ENCODE data around the gene SORCS3. TPM values are rescaled to one million over a fixed set of nuclear protein-coding genes. Genes with fewer than 3 reads are reported as not detected.

SORCS3 gene
- total RNA-seq, 6 experiments from 2014 or later = not detected

GRCh38 chr10:104910712-104911111 is 269.6 kb downstream of the SORCS3 start:
- no peak for TF ChIP-seq POLR2A (IDR thresholded peaks at IDR 0.05)
- TF ChIP-seq CTCF (IDR thresholded peaks at IDR 0.05) = no peak
- intact Hi-C loops (cut with DNase I) = no loop called here
- Histone ChIP-seq H3K4me1 (no peaks in the 10 kb centered on the region), H3K36me3 (no peaks in the 10 kb centered on the region), H3K27me3 (no peaks in the 10 kb centered on the region), H3K27ac (no peak overlapping the region), H3K4me3 (no peak overlapping the region), H3K9me3 (no peaks in the 10 kb centered on the region)
- 40% methylated on average over 1 of the region's 3 CpGs for WGBS (ENCODE audit: insufficient coverage, low coverage, low lambda C conversion rate, missing lambda C conversion rate)
- ATAC-seq = no peak
- DNase-seq = no peak

GRCh38 chr10:104913390-104913789 is 272.3 kb downstream of the SORCS3 start:
- intact Hi-C loops (cut with DNase I) = no loop called here
- no peak for DNase-seq

DNA sequence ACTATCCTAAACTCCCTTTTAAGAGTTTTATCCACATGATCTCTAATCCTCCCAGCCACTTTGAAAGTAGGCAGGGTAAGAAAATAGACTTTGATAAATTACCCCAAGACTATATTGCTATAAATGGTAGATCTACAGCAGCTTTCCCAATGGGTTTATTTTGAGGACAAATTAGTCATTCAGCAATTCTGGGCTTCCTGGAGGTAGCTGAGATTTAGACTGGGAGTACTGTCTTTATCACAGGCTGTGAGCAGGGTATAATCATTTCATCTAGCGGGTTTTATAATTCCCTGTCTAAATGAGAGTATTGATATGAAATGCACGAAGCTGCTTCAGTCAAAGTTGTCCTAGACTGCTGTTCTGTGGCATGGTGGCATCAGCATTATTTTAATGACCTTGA is 279.4 kb downstream of the SORCS3 start:
- Histone ChIP-seq H3K4me1 (no peaks in the 10 kb centered on the region), H3K27me3 (no peaks in the 10 kb centered on the region), H3K9me3 (no peaks in the 10 kb centered on the region), H3K36me3 (no peaks in the 10 kb centered on the region), H3K27ac (no peak overlapping the region), H3K4me3 (no peak overlapping the region)
- WGBS (ENCODE audit: insufficient coverage, low coverage, low lambda C conversion rate, missing lambda C conversion rate) = 60% methylated on average over 2 of the region's 2 CpGs
- TF ChIP-seq CTCF (IDR thresholded peaks at IDR 0.05) (no peak), POLR2A (IDR thresholded peaks at IDR 0.05) (no peak)
- DNase-seq = no peak
- intact Hi-C loops (cut with DNase I) = no loop called here
- ATAC-seq = no peak

More at GRCh38 chr10:104913390-104913789, 272.3 kb downstream of the SORCS3 start:
- no peak for ATAC-seq
- Histone ChIP-seq H3K4me1 (no peaks in the 10 kb centered on the region), H3K36me3 (no peaks in the 10 kb centered on the region), H3K9me3 (no peaks in the 10 kb centered on the region), H3K4me3 (no peak overlapping the region), H3K27ac (no peak overlapping the region), H3K27me3 (no peaks in the 10 kb centered on the region)
- 19% methylated on average over 2 of the region's 2 CpGs for WGBS (ENCODE audit: insufficient coverage, low coverage, low lambda C conversion rate, missing lambda C conversion rate)
- TF ChIP-seq CTCF (IDR thresholded peaks at IDR 0.05) (no peak), POLR2A (IDR thresholded peaks at IDR 0.05) (no peak)

DNA sequence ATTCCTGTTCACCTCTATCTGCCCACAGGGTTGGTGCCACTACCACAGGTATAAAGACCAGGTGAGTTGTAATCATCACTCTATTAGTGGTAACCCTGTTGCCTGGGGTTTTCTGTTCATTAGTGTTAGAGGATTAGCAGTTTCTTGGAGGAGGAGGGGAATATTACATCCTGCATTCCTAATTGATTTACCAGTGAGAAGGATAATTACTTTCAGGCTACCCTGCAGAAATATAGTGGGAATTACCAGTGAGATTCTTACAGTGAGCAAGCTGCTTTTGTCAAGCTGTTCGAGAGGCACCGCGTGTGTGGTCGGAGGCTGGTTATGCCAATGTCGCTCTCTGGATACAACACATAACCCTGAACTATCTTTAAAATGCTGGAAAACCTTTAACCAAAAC is 280.7 kb downstream of the SORCS3 start:
- WGBS (ENCODE audit: insufficient coverage, low coverage, low lambda C conversion rate, missing lambda C conversion rate) = 94% methylated on average over 5 of the region's 5 CpGs
- no peak overlapping the region for H3K27ac ChIP-seq
- no peaks in the 10 kb centered on the region for H3K36me3 ChIP-seq
- H3K4me3 ChIP-seq = no peak overlapping the region
- no peaks in the 10 kb centered on the region for H3K27me3 ChIP-seq
- H3K9me3 ChIP-seq = no peaks in the 10 kb centered on the region
- TF ChIP-seq POLR2A (IDR thresholded peaks at IDR 0.05) (no peak), CTCF (IDR thresholded peaks at IDR 0.05) (no peak)
- intact Hi-C loops (cut with DNase I) = no loop called here
- ATAC-seq (no peak), DNase-seq (no peak)
- H3K4me1 ChIP-seq = no peaks in the 10 kb centered on the region

GRCh38 chr10:104922810-104923209 is 281.7 kb downstream of the SORCS3 start:
- no peak for ATAC-seq
- no peaks in the 10 kb centered on the region for H3K27me3 ChIP-seq
- no peak overlapping the region for H3K4me3 ChIP-seq
- WGBS (ENCODE audit: insufficient coverage, low coverage, low lambda C conversion rate, missing lambda C conversion rate) = 40% methylated on average over 3 of the region's 3 CpGs
- no peaks in the 10 kb centered on the region for H3K36me3 ChIP-seq
- no peaks in the 10 kb centered on the region for H3K4me1 ChIP-seq
- no peak for TF ChIP-seq POLR2A (IDR thresholded peaks at IDR 0.05)
- TF ChIP-seq CTCF (IDR thresholded peaks at IDR 0.05) = no peak
- DNase-seq = no peak
- H3K27ac ChIP-seq = no peak overlapping the region
- H3K9me3 ChIP-seq = no peaks in the 10 kb centered on the region
- intact Hi-C loops (cut with DNase I) = no loop called here

All from right lobe of liver (tissue), 6 donors.